GM23338 (cell line): ENCODE data around the gene FAM171A1.

Experiments used
- CTCF ChIP-seq, 2 experiments: fragments of 200-600 bp in 1 of 2; sonication (generic) in 1 of 2; conservative IDR thresholded peaks; 2 replicates each; pipeline versions ENCODE4 v1.5.1 to v1.6.1; 2016 to 2017; ENCODE audit warnings: antibody characterized with exemption in 2 of 2, low read depth in 2 of 2, mild to moderate bottlenecking in 2 of 2, moderate library complexity in 1 of 2
- ETS1 ChIP-seq: IDR thresholded peaks from 2 replicates; pipeline ENCODE4 v1.6.1; 2016; ENCODE audit warnings: antibody characterized with exemption
- EZH2 ChIP-seq: fragments of 200-600 bp; sonication (generic); IDR thresholded peaks from one replicate; pipeline ENCODE4 v1.8.0; 2017; ENCODE audit warnings: antibody characterized with exemption, mild to moderate bottlenecking, low read depth; ENCODE audit not compliant: unreplicated experiment
- EZH2phosphoT487 ChIP-seq: fragments of 200-600 bp; sonication (generic); IDR thresholded peaks from one replicate; pipeline ENCODE4 v1.8.1; 2018; ENCODE audit warnings: antibody characterized with exemption; ENCODE audit not compliant: unreplicated experiment
- JUNB ChIP-seq: IDR thresholded peaks from one replicate; pipeline ENCODE4 v1.6.1; 2016; ENCODE audit warnings: antibody characterized with exemption; ENCODE audit not compliant: unreplicated experiment
- POLR2AphosphoS5 ChIP-seq: IDR thresholded peaks from 2 replicates; pipeline ENCODE4 v1.6.1; 2016; ENCODE audit warnings: antibody characterized with exemption, low read depth
- REST ChIP-seq: IDR thresholded peaks from one replicate; pipeline ENCODE4 v1.6.1; 2018; ENCODE audit warnings: antibody characterized with exemption; ENCODE audit not compliant: unreplicated experiment
- STAT1 ChIP-seq: IDR thresholded peaks from one replicate; pipeline ENCODE4 v1.6.1; 2016; ENCODE audit warnings: antibody characterized with exemption; ENCODE audit not compliant: unreplicated experiment
- ZNF331 ChIP-seq: fragments of 250-450 bp; sonication (Bioruptor Pico); IDR thresholded peaks from 2 replicates; pipeline ENCODE4 v1.5.0; 2020; ENCODE audit warnings: low read depth, mild to moderate bottlenecking, moderate library complexity

GRCh38 chr10:15208221-15208620 lies 162.9 kb downstream of the FAM171A1 start:
- TF ChIP-seq CTCF (conservative IDR thresholded peaks at IDR 0.05; ENCODE audit: low read depth in 2 of 2) (no peak), EZH2phosphoT487 (no peak), REST (no peak), ETS1 (no peak), POLR2AphosphoS5 (no peak), EZH2 (no peak), JUNB (no peak), STAT1 (no peak), ZNF331 (CRISPR knock-in tag) (no peak)
